Fibroblast of mammary gland (primary cell): Measurements from ENCODE around the gene CEACAM21.

Experiments used
- DNase-seq: peaks from one replicate; pipeline ENCODE4 v3.0.0-alpha.2; 2010; ENCODE audit warnings: low read depth
- H3K4me3 ChIP-seq: 2 replicates; pipeline ENCODE4 v1.5.1; 2011; ENCODE audit warnings: low read depth, mild to moderate bottlenecking, low read length, moderate library complexity; ENCODE audit not compliant: control insufficient read depth
- TF ChIP-seq, protein P1 (sequence below): conservative IDR thresholded peaks from 2 replicates; pipeline ENCODE4 v1.5.1; 2011; ENCODE audit warnings: low read depth, low read length, inconsistent platforms; ENCODE audit not compliant: control insufficient read depth, insufficient read depth

The CEACAM21 gene

DNA sequence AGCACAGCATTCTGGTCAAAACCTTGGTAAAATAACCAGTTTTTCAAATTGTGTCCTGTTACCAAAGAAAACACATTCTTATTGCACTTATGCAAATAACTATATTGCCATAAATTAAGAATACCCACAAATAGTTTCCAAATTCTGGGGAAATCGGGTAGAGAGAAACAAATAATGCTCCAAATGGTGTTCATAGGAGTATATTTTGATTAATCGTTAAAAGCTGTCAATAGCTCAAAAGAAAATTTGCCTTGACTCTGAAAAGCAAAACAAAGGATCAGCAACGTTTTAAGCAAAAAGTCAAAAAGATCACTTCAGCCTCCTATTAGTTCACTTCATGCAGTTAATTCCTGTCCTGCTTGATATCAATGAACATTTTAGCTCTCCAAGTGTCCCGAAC lies 22.2 kb upstream of the CEACAM21 start:
- no peak for DNase-seq
- TF ChIP-seq, protein P1, sequence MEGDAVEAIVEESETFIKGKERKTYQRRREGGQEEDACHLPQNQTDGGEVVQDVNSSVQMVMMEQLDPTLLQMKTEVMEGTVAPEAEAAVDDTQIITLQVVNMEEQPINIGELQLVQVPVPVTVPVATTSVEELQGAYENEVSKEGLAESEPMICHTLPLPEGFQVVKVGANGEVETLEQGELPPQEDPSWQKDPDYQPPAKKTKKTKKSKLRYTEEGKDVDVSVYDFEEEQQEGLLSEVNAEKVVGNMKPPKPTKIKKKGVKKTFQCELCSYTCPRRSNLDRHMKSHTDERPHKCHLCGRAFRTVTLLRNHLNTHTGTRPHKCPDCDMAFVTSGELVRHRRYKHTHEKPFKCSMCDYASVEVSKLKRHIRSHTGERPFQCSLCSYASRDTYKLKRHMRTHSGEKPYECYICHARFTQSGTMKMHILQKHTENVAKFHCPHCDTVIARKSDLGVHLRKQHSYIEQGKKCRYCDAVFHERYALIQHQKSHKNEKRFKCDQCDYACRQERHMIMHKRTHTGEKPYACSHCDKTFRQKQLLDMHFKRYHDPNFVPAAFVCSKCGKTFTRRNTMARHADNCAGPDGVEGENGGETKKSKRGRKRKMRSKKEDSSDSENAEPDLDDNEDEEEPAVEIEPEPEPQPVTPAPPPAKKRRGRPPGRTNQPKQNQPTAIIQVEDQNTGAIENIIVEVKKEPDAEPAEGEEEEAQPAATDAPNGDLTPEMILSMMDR = no peak
- H3K4me3 ChIP-seq = no peak overlapping the region

DNA sequence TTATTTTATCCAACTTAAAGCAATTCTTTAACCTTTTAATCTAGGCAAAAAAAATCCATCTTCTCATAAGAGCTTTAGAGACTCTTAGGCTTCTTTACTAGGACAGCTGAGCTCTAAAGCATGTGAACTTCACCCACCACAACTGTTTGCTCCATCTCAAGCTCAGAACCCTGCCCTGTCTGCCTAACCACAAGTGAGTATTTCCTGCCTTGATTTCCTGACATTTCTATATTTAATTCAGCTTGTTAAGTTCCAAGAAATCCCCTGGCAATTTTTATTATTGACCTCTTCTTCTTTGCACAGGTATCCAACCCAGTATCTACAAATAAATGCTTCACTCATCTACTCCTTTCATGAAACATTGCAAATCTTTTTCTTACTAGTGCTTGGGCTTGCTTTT lies 21.1 kb upstream of the CEACAM21 start:
- no peak overlapping the region for H3K4me3 ChIP-seq
- TF ChIP-seq, protein P1 = no peak
- no peak for DNase-seq

- no peak overlapping the region for H3K4me3 ChIP-seq
- TF ChIP-seq, protein P1 = no peak
- no peak for DNase-seq
Measured at GRCh38 chr19:41555748-41556147, 20.2 kb upstream of the CEACAM21 start.

DNA sequence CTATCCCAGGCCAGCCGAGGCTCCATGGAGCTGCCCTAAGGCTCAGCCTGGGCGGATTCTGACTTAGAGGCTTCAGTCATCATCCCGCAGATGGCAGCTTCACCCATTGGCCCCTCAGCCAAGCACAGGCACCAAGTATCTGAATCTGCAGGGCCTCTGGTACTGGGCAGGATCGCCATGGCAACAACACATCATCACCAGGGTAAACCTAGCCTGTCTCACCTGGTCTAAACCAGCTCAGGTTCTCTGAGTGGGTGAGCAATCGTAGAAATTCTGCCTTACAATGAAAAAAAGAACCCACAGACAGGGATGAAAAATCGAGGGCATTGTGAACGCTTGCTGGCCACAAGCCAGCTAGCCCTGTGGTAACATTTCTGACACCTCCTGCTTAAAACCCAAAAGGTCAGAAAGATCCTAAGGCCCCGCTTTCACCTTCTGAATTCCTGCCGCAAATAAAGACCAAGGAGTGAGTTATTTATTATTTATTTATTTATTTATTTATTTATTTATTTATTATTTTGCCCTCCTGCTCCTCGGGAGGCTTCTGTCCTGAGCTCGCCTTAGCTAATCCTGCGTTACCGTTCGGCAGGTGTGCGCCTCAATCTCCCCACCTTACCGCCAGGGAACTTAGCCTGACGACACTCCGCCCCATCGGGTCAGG lies 12.0 kb upstream of the CEACAM21 start:
- DNase-seq = no peak
- H3K4me3 ChIP-seq = no peak overlapping the region
- TF ChIP-seq, protein P1 = no peak

DNA sequence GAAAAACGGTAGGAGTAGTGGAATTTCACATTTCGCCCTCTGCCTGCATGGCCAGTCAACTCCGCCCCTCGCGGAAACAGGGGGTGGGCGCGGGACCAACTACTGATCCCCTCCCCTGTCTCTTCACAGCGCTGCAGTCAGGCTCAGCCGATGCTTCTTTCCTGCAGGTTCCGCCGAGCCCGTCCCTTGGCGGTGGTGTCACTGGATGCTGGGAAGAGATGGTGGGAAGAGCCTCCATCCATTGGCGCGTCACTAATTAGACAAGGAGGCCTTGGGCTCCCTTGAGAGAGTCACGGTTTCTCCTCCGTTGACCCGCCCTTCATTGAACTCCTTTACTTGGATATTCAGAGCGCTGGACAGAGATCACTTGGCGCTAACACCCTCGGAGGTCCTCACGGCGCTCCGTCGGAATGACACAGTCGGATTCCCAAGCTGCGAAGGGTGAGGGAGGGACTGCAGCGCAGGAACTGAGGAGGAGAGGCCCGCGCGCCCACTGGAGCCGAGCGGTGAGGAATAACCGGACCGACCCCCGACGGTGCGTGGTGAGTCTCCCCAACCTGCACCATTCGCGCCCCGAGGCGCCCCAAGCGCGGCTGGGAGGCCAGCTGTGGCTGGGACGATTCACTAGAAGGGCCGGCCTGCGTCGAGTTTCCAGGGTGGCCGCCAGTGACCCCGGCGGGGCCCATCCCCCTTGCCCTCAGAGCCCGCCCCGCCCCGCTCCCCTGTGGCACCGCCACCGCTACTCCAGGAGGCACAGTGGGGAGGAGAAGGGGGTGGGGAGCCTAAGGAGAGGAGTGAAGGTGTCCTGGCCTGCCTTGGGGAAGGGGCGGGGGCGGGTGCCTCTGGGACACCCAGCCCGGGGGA lies 11.2 kb upstream of the CEACAM21 start:
- DNase-seq = no peak

GRCh38 chr19:41565379-41565720 lies 10.6 kb upstream of the CEACAM21 start:
- no peak overlapping the region for H3K4me3 ChIP-seq
- no peak for DNase-seq
- TF ChIP-seq, protein P1 = no peak

More for the DNA sequence above, 11.2 kb upstream of the CEACAM21 start:
- TF ChIP-seq, protein P1 = no peak
- H3K4me3 ChIP-seq = no peak overlapping the region
